Measurements from ENCODE around the gene TCP11L1.

TCP11L1 gene

GRCh38 chr11:33055375-33055774, 16.0 kb downstream of the TCP11L1 start:
- peaks cover 5% of the 10 kb centered on the region for H3K4me1 ChIP-seq (ENCODE audit: insufficient read depth, poor library complexity, severe bottlenecking)
- H3K27me3 ChIP-seq (ENCODE audit: insufficient read depth, poor library complexity, severe bottlenecking): no peaks in the 10 kb centered on the region
- H3K36me3 ChIP-seq (ENCODE audit: low read depth): peaks cover 41% of the 10 kb centered on the region
- no peak for ATAC-seq (ENCODE audit: low read depth)
- no peak for TF ChIP-seq CTCF (IDR thresholded peaks at IDR 0.05; ENCODE audit: poor library complexity, severe bottlenecking)
- H3K4me3 ChIP-seq (ENCODE audit: severe bottlenecking): no peak overlapping the region
- no peak for DNase-seq (ENCODE audit: low spot score)
- H3K27ac ChIP-seq (ENCODE audit: poor library complexity, severe bottlenecking): no peak overlapping the region
- no peaks in the 10 kb centered on the region for H3K9me3 ChIP-seq (ENCODE audit: severe bottlenecking)

GRCh38 chr11:33057284-33057683, 17.9 kb downstream of the TCP11L1 start:
- ATAC-seq (ENCODE audit: low read depth) (no peak), DNase-seq (ENCODE audit: low spot score) (no peak)
- peaks cover 55% of the 10 kb centered on the region for H3K36me3 ChIP-seq (ENCODE audit: low read depth)
- peaks cover 22% of the 10 kb centered on the region for H3K4me1 ChIP-seq (ENCODE audit: insufficient read depth, poor library complexity, severe bottlenecking)
- no peak for TF ChIP-seq CTCF (IDR thresholded peaks at IDR 0.05; ENCODE audit: poor library complexity, severe bottlenecking)
- H3K27me3 ChIP-seq (ENCODE audit: insufficient read depth, poor library complexity, severe bottlenecking): no peaks in the 10 kb centered on the region
- H3K4me3 ChIP-seq (ENCODE audit: severe bottlenecking): no peak overlapping the region
- no peak overlapping the region for H3K27ac ChIP-seq (ENCODE audit: poor library complexity, severe bottlenecking)
- H3K9me3 ChIP-seq (ENCODE audit: severe bottlenecking): no peaks in the 10 kb centered on the region

- peaks cover 25% of the 10 kb centered on the region for H3K4me1 ChIP-seq (ENCODE audit: insufficient read depth, poor library complexity, severe bottlenecking)
- ATAC-seq (ENCODE audit: low read depth) (peak; percentile 33; the same call in 1 of the 3 replicates), DNase-seq (ENCODE audit: low spot score) (no peak)
- no peak for TF ChIP-seq CTCF (IDR thresholded peaks at IDR 0.05; ENCODE audit: poor library complexity, severe bottlenecking)
- no peaks in the 10 kb centered on the region for H3K27me3 ChIP-seq (ENCODE audit: insufficient read depth, poor library complexity, severe bottlenecking)
- H3K4me3 ChIP-seq (ENCODE audit: severe bottlenecking): no peak overlapping the region
- peak overlapping the region; percentile 87 for H3K27ac ChIP-seq (ENCODE audit: poor library complexity, severe bottlenecking)
- peaks cover 68% of the 10 kb centered on the region for H3K36me3 ChIP-seq (ENCODE audit: low read depth)
- H3K9me3 ChIP-seq (ENCODE audit: severe bottlenecking): no peaks in the 10 kb centered on the region
Measured at GRCh38 chr11:33059331-33060007, 20.1 kb downstream of the TCP11L1 start.

GRCh38 chr11:33060271-33060670, 20.9 kb downstream of the TCP11L1 start:
- Histone ChIP-seq H3K4me3 (ENCODE audit: severe bottlenecking) (no peak overlapping the region), H3K4me1 (ENCODE audit: insufficient read depth, poor library complexity, severe bottlenecking) (peaks cover 25% of the 10 kb centered on the region), H3K27ac (ENCODE audit: poor library complexity, severe bottlenecking) (peak overlapping the region; percentile 87), H3K36me3 (ENCODE audit: low read depth) (peaks cover 68% of the 10 kb centered on the region), H3K9me3 (ENCODE audit: severe bottlenecking) (no peaks in the 10 kb centered on the region), H3K27me3 (ENCODE audit: insufficient read depth, poor library complexity, severe bottlenecking) (no peaks in the 10 kb centered on the region)
- DNase-seq (ENCODE audit: low spot score) (no peak), ATAC-seq (ENCODE audit: low read depth) (no peak)
- no peak for TF ChIP-seq CTCF (IDR thresholded peaks at IDR 0.05; ENCODE audit: poor library complexity, severe bottlenecking)

GRCh38 chr11:33062137-33062536, 22.8 kb downstream of the TCP11L1 start:
- TF ChIP-seq CTCF (IDR thresholded peaks at IDR 0.05; ENCODE audit: poor library complexity, severe bottlenecking): no peak
- Histone ChIP-seq H3K9me3 (ENCODE audit: severe bottlenecking) (no peaks in the 10 kb centered on the region), H3K4me1 (ENCODE audit: insufficient read depth, poor library complexity, severe bottlenecking) (peaks cover 25% of the 10 kb centered on the region), H3K36me3 (ENCODE audit: low read depth) (peaks cover 73% of the 10 kb centered on the region), H3K4me3 (ENCODE audit: severe bottlenecking) (no peak overlapping the region), H3K27ac (ENCODE audit: poor library complexity, severe bottlenecking) (peak overlapping the region; percentile 87), H3K27me3 (ENCODE audit: insufficient read depth, poor library complexity, severe bottlenecking) (no peaks in the 10 kb centered on the region)
- DNase-seq (ENCODE audit: low spot score): no peak
- no peak for ATAC-seq (ENCODE audit: low read depth)

All from RWPE2 (cell line).